Upper lobe of left lung (tissue), 6 donors: ENCODE measurements around the gene TXNIP. TPM values are rescaled to one million over a fixed set of nuclear protein-coding genes. Genes with fewer than 3 reads are reported as not detected.
"Not testable (repeated sequence)": the region's sequence is repeated elsewhere in the genome, so short reads cannot be mapped to it uniquely, and the experiment has no call there.

Experiments
- ATAC-seq, 2 donors: fragments of 200-7000 bp; cut with Tn5 transposase; one replicate each; pipeline ENCODE4 v1.9.1; 2022; ENCODE audit warnings: mild to moderate bottlenecking in 2 of 2, moderate library complexity in 2 of 2; ENCODE audit not compliant: low FRiP score in 2 of 2
- DNase-seq, 2 donors: peaks; one replicate each; pipeline ENCODE4 v3.0.0-alpha.2; 2019 to 2020
- H3K27ac ChIP-seq, 4 donors: fragments of 200-600 bp; sonication (generic); one replicate each; pipeline ENCODE4 v1.5.1; 2016 to 2019
- H3K27me3 ChIP-seq, 4 donors: fragments of 200-600 bp; sonication (generic); one replicate each; pipeline ENCODE4 v1.5.1; 2017 to 2019
- H3K36me3 ChIP-seq, 4 donors: fragments of 200-600 bp; sonication (generic); one replicate each; pipeline ENCODE4 v1.5.1; 2016 to 2019
- H3K4me1 ChIP-seq, 4 donors: fragments of 200-600 bp; sonication (generic); one replicate each; pipeline ENCODE4 v1.5.1; 2018 to 2019
- H3K4me3 ChIP-seq, 4 donors: fragments of 200-600 bp; sonication (generic); one replicate each; pipeline ENCODE4 v1.5.1; 2017 to 2019; ENCODE audit warnings: mild to moderate bottlenecking in 2 of 4, moderate library complexity in 1 of 4
- H3K9me3 ChIP-seq, 4 donors: fragments of 200-600 bp; sonication (generic); one replicate each; pipeline ENCODE4 v1.5.1; 2018 to 2019
- CTCF ChIP-seq, 6 experiments: fragments of 450-650 bp in 4 of 6; fragments of 200-600 bp in 2 of 6; sonication (generic) in 2 of 6; IDR thresholded peaks; one replicate each; pipeline ENCODE4 v1.5.1; 2016 to 2019; ENCODE audit warnings: antibody characterized with exemption in 6 of 6
- EP300 ChIP-seq, 4 donors: sonication (generic); formaldehyde crosslinking; IDR thresholded peaks; one replicate each; pipeline ENCODE4 v1.5.1; 2017; ENCODE audit warnings: antibody characterized with exemption in 4 of 4, control low read depth in 2 of 4
- POLR2A ChIP-seq, 4 donors: fragments of 450-650 bp; IDR thresholded peaks; one replicate each; pipeline ENCODE4 v1.5.1; 2016 to 2017; ENCODE audit warnings: antibody characterized with exemption in 4 of 4, mild to moderate bottlenecking in 2 of 4
- POLR2AphosphoS5 ChIP-seq, 2 donors: sonication (generic); formaldehyde crosslinking; IDR thresholded peaks; one replicate each; pipeline ENCODE4 v1.5.1; 2017; ENCODE audit warnings: antibody characterized with exemption in 2 of 2
- WGBS, 2 donors: methylation state at CpG; one replicate each; pipeline ENCODE4 v1.1.5; 2017 to 2018; 5-methylcytosine and 5-hydroxymethylcytosine counted together
- total RNA-seq, 6 donors: library from RNA; depleted of rRNA in 4 of 6; stranded (reverse); fragments of >200 nt in 4 of 6; gene quantifications; one replicate each; pipeline versions ENCODE4 v1.1.0 to v1.2.1, GENCODE V29; 2016 to 2021
- donor health status: DM: no; HTN: no; CAD: no; lungs with moderate emphysema.
- donor health status: DM: no; HTN: yes; CAD: no; lungs with severe emphysema.

TXNIP gene
- total RNA-seq, 6 donors from 2014 or later, result 703 to 1,481 (median 910) TPM

- DNase-seq (no peak), ATAC-seq (no peak)
- 27 to 43% methylated on average over 6 of the region's 6 CpGs for WGBS, 2 donors
- peak overlapping the region in 2 of 4 donors; percentile 78 to 91 for H3K27ac ChIP-seq
- TF ChIP-seq CTCF (IDR thresholded peaks at IDR 0.05) (no peak), POLR2A (IDR thresholded peaks at IDR 0.05) (no peak), EP300 (IDR thresholded peaks at IDR 0.05) (no peak), POLR2AphosphoS5 (IDR thresholded peaks at IDR 0.05) (no peak)
- H3K4me3 ChIP-seq, result peak overlapping the region in 3 of 4 donors; percentile 18 to 72 (median 20)
- H3K27me3 ChIP-seq, result no peaks in the 10 kb centered on the region
- no peaks in the 10 kb centered on the region for H3K36me3 ChIP-seq
- peaks cover 10 to 26% (median 15%) of the 10 kb centered on the region in 4 donors for H3K4me1 ChIP-seq
- no peaks in the 10 kb centered on the region for H3K9me3 ChIP-seq
Measured at GRCh38 chr1:146035048-146035423, 38.7 kb upstream of the TXNIP start.

- WGBS, 2 donors, result 55 to 57% methylated on average over 6 of the region's 6 CpGs
- peaks cover 5 to 17% (median 12%) of the 10 kb centered on the region in 4 donors for H3K4me1 ChIP-seq
- no peaks in the 10 kb centered on the region for H3K36me3 ChIP-seq
- no peak overlapping the region for H3K4me3 ChIP-seq
- no peak for DNase-seq
- no peak for TF ChIP-seq EP300 (IDR thresholded peaks at IDR 0.05)
- peak; percentile 14 to 58 (median 36) for TF ChIP-seq CTCF (IDR thresholded peaks at IDR 0.05)
- H3K27me3 ChIP-seq, result no peaks in the 10 kb centered on the region
- no peak overlapping the region for H3K27ac ChIP-seq
- no peak for ATAC-seq
- H3K9me3 ChIP-seq, result no peaks in the 10 kb centered on the region
Measured at GRCh38 chr1:146032631-146033219, 36.3 kb upstream of the TXNIP start.

- Histone ChIP-seq H3K4me1 (peaks cover 5 to 14% (median 9%) of the 10 kb centered on the region in 4 donors), H3K36me3 (no peaks in the 10 kb centered on the region), H3K27ac (no peak overlapping the region), H3K27me3 (no peaks in the 10 kb centered on the region), H3K9me3 (no peaks in the 10 kb centered on the region), H3K4me3 (no peak overlapping the region)
- ATAC-seq (no peak), DNase-seq (no peak)
- TF ChIP-seq CTCF (IDR thresholded peaks at IDR 0.05) (no peak), EP300 (IDR thresholded peaks at IDR 0.05) (no peak), POLR2AphosphoS5 (IDR thresholded peaks at IDR 0.05) (no peak), POLR2A (IDR thresholded peaks at IDR 0.05) (no peak)
Measured at GRCh38 chr1:146031476-146031875, 35.1 kb upstream of the TXNIP start.

GRCh38 chr1:146029117-146029516, 32.7 kb upstream of the TXNIP start:
- Histone ChIP-seq H3K4me1 (no peaks in the 10 kb centered on the region), H3K9me3 (no peaks in the 10 kb centered on the region), H3K27me3 (no peaks in the 10 kb centered on the region), H3K27ac (no peak overlapping the region), H3K4me3 (no peak overlapping the region), H3K36me3 (no peaks in the 10 kb centered on the region)
- ATAC-seq, result no peak
- DNase-seq, result no peak
- no peak for TF ChIP-seq POLR2AphosphoS5 (IDR thresholded peaks at IDR 0.05)
- no peak for TF ChIP-seq EP300 (IDR thresholded peaks at IDR 0.05)
- TF ChIP-seq CTCF (IDR thresholded peaks at IDR 0.05), result no peak

- not testable (repeated sequence) for H3K9me3 ChIP-seq, H3K36me3 ChIP-seq, ATAC-seq, DNase-seq, H3K4me1 ChIP-seq, H3K4me3 ChIP-seq, H3K27ac ChIP-seq, H3K27me3 ChIP-seq
- 72 to 76% methylated on average over 1 of the region's 1 CpG for WGBS, 2 donors
Measured at GRCh38 chr1:146026650-146027049, 30.3 kb upstream of the TXNIP start.

- DNase-seq, H3K9me3 ChIP-seq, ATAC-seq, H3K27me3 ChIP-seq, H3K4me1 ChIP-seq, H3K36me3 ChIP-seq, H3K27ac ChIP-seq, H3K4me3 ChIP-seq: not testable (repeated sequence)
- 79 to 83% methylated on average over 2 of the region's 2 CpGs for WGBS, 2 donors
Measured at GRCh38 chr1:146025787-146026495, 29.6 kb upstream of the TXNIP start.
